Endothelial cell of umbilical vein (primary cell): ENCODE data around the gene TNFSF18. TPM values are rescaled to one million over a fixed set of nuclear protein-coding genes. Genes with fewer than 3 reads are reported as not detected.

Source experiments
- BruUV-seq: library from RNA; stranded (reverse); fragments of 400-500 nt; replicated peaks from 2 replicates; lab custom pipeline; 2021; lab: Mats Ljungman, UMichigan
- CTCF ChIA-PET: fragments of 300-600, 350-600 bp; sonication (Branson Sonifier 250); formaldehyde crosslinking; loops from one replicate; lab custom pipeline; 2021; ENCODE audit warnings: antibody characterized with exemption, inconsistent platforms; lab: Charles Lee
- POLR2A ChIA-PET: fragments of 300-600, 350-600 bp; sonication (Branson Sonifier 250); formaldehyde crosslinking; loops from one replicate; lab custom pipeline; 2021; ENCODE audit warnings: antibody characterized with exemption, inconsistent platforms; lab: Charles Lee
- DNase-seq: peaks from one replicate; pipeline ENCODE4 v3.0.0-alpha.2; 2011; ENCODE audit warnings: low read depth, low spot score
- FAIRE-seq: peaks from 2 replicates; lab custom pipeline; 2011; peaks lifted over from hg19 to GRCh38; lab: Jason Lieb, UNC
- H2AFZ ChIP-seq: 2 replicates; pipeline ENCODE4 v1.6.0; 2012; ENCODE audit warnings: low read depth, low read length, control low read depth, inconsistent platforms
- H3K27ac ChIP-seq: 2 replicates; pipeline ENCODE4 v1.5.1; 2011; ENCODE audit warnings: low read depth, mild to moderate bottlenecking, control low read depth, low read length, moderate library complexity; ENCODE audit not compliant: insufficient read depth
- H3K27me3 ChIP-seq, 2 experiments: 2 replicates each; pipeline versions ENCODE4 v1.6.0 to v1.6.1; 2011; ENCODE audit warnings: low read length in 2 of 2, mixed read lengths in 1 of 2; ENCODE audit not compliant: control insufficient read depth in 2 of 2, insufficient read depth in 2 of 2
- H3K36me3 ChIP-seq, 2 experiments: 2 replicates in 1 of 2; 3 replicates in 1 of 2; pipeline ENCODE4 v1.5.1; 2011; ENCODE audit warnings: low read length in 2 of 2, mild to moderate bottlenecking in 1 of 2, moderate library complexity in 1 of 2; ENCODE audit not compliant: control insufficient read depth in 2 of 2, insufficient read depth in 2 of 2; ENCODE audit errors: extremely low read depth in 1 of 2
- H3K4me1 ChIP-seq: 3 replicates; pipeline ENCODE4 v1.5.1; 2011; ENCODE audit warnings: mild to moderate bottlenecking, low read length; ENCODE audit not compliant: control insufficient read depth, insufficient read depth; ENCODE audit errors: extremely low read depth
- H3K4me2 ChIP-seq: 2 replicates; pipeline ENCODE4 v1.6.1; 2011; ENCODE audit warnings: low read length, control low read depth, mixed read lengths; ENCODE audit not compliant: insufficient read depth
- H3K4me3 ChIP-seq, 3 experiments: fragments of 200-600 bp in 1 of 3; sonication (generic), shearing (Covaris generic) in 1 of 3; replicated peaks in 1 of 3; 2 replicates each; pipeline ENCODE4 v1.5.1; 2011 to 2016; ENCODE audit warnings: control low read depth in 3 of 3, low read length in 3 of 3, mild to moderate bottlenecking in 2 of 3, inconsistent platforms in 1 of 3, low read depth in 1 of 3, moderate library complexity in 1 of 3; ENCODE audit not compliant: insufficient read depth in 1 of 3
- H3K79me2 ChIP-seq: 2 replicates; pipeline ENCODE4 v1.6.0; 2012; ENCODE audit warnings: low read length, inconsistent platforms; ENCODE audit not compliant: control insufficient read depth, insufficient read depth
- H3K9ac ChIP-seq: replicated peaks from 2 replicates; pipeline ENCODE3; 2011; ENCODE audit warnings: low read length, control low read depth; ENCODE audit not compliant: insufficient read depth; ENCODE audit errors: extremely low read depth
- H3K9me1 ChIP-seq: replicated peaks from 3 replicates; pipeline ENCODE4 v1.6.0; 2011; ENCODE audit warnings: mild to moderate bottlenecking, low read length; ENCODE audit not compliant: control insufficient read depth, insufficient read depth; ENCODE audit errors: extremely low read depth
- H3K9me3 ChIP-seq: replicated peaks from 2 replicates; pipeline ENCODE4 v1.5.1; 2012; ENCODE audit warnings: low read length, inconsistent platforms; ENCODE audit not compliant: control insufficient read depth, insufficient read depth
- H4K20me1 ChIP-seq: replicated peaks from 2 replicates; pipeline ENCODE3; 2011; ENCODE audit warnings: mild to moderate bottlenecking, low read length; ENCODE audit not compliant: control insufficient read depth, insufficient read depth; ENCODE audit errors: extremely low read depth
- CTCF ChIP-seq, 2 donors: IDR thresholded peaks; 1 replicate in 1 of 2; 2 replicates in 1 of 2; pipeline ENCODE4 v1.5.1; 2011; ENCODE audit warnings: low read length in 2 of 2, mild to moderate bottlenecking in 2 of 2, moderate library complexity in 2 of 2, control low read depth in 1 of 2, inconsistent platforms in 1 of 2, low read depth in 1 of 2; ENCODE audit not compliant: insufficient read depth in 1 of 2; ENCODE audit errors: extremely low read depth in 1 of 2
- JUN ChIP-seq: IDR thresholded peaks from 2 replicates; pipeline ENCODE4 v1.6.1; 2011; ENCODE audit warnings: borderline replicate concordance, low read depth; ENCODE audit not compliant: insufficient read length, insufficient read depth
- MAX ChIP-seq: IDR thresholded peaks from 2 replicates; pipeline ENCODE4 v1.6.1; 2011; ENCODE audit not compliant: insufficient read depth, insufficient read length
- POLR2A ChIP-seq: IDR thresholded peaks from 2 replicates; pipeline ENCODE4 v1.6.1; 2012; ENCODE audit warnings: low read depth, mild to moderate bottlenecking, control low read depth, low read length
- dilution Hi-C: fragments of 300-500 bp; cut with MboI; formaldehyde crosslinking; loops from one replicate; pipeline ENCODE4 v1.15.0; 2019; ENCODE audit warnings: low sequenced_read_pairs; ENCODE audit not compliant: extremely low pct_ligation_motif_present
- intact Hi-C: fragments of 100-400 bp; cut with micrococcal nuclease; formaldehyde crosslinking; loops from one replicate; pipeline ENCODE4 v1.10.0; 2022
- polyA plus RNA-seq, 4 experiments: library from polyadenylated mRNA; depleted of rRNA in 3 of 4; stranded (reverse) in 3 of 4; unstranded in 1 of 4; fragments of >200 nt; gene quantifications; 2 replicates each; pipeline versions ENCODE4 v1.2.1 to v1.2.3, GENCODE V29; 2011 to 2012; ENCODE audit warnings: missing spikeins in 1 of 4
- total RNA-seq: library from RNA; stranded (reverse); gene quantifications from 2 replicates; pipeline ENCODE4 v1.2.3, GENCODE V29; 2021

Gene TNFSF18
- total and polyA plus RNA-seq, 2 donors (not counting 3 experiments of a cell fraction or from before 2014, with no cell fraction given): 15.3 to 39.4 TPM

GRCh38 chr1:173002891-173003838, 47.6 kb downstream of the TNFSF18 start:
- H2AFZ ChIP-seq: no peak overlapping the region
- DNase-seq: no peak
- CTCF ChIA-PET: no interaction called here
- no peaks in the 10 kb centered on the region for H3K27me3 ChIP-seq
- H3K36me3 ChIP-seq: no peaks in the 10 kb centered on the region
- H3K9ac ChIP-seq: no peak overlapping the region
- H4K20me1 ChIP-seq: no peaks in the 10 kb centered on the region
- intact Hi-C loops: no loop called here
- TF ChIP-seq POLR2A (no peak), JUN (no peak), MAX (no peak), CTCF (IDR thresholded peaks at IDR 0.05; ENCODE audit: extremely low read depth in 1 of 2, insufficient read depth in 1 of 2, low read depth in 1 of 2, low read length in 2 of 2) (no peak)
- no peak overlapping the region for H3K4me2 ChIP-seq
- no peaks in the 10 kb centered on the region for H3K9me1 ChIP-seq
- H3K79me2 ChIP-seq: no peaks in the 10 kb centered on the region
- POLR2A ChIA-PET: no interaction called here
- dilution Hi-C loops: no loop called here
- BruUV-seq: no TSS peak
- H3K27ac ChIP-seq: no peak overlapping the region
- no peaks in the 10 kb centered on the region for H3K4me1 ChIP-seq
- H3K9me3 ChIP-seq: no peaks in the 10 kb centered on the region
- FAIRE-seq: no peak
- no peak overlapping the region for H3K4me3 ChIP-seq
